H9 (cell line): ENCODE measurements around the gene CEP85L. TPM values are rescaled to one million over a fixed set of nuclear protein-coding genes. Genes with fewer than 3 reads are reported as not detected.

Experiments used
- DNase-seq: peaks from one replicate; pipeline ENCODE4 v3.0.0-alpha.2; 2017
- H2AFZ ChIP-seq: one replicate; pipeline ENCODE4 v1.6.1; 2013; ENCODE audit warnings: mild to moderate bottlenecking, low read length, control low read depth, moderate library complexity
- H2AK5ac ChIP-seq: 2 replicates; pipeline ENCODE4 v1.6.1; 2013; ENCODE audit warnings: low read length, control low read depth, mixed read lengths; ENCODE audit not compliant: insufficient read length
- H2BK120ac ChIP-seq: one replicate; pipeline ENCODE4 v1.6.1; 2013; ENCODE audit warnings: low read depth, mild to moderate bottlenecking, low read length, control low read depth, inconsistent platforms; ENCODE audit not compliant: poor library complexity, severe bottlenecking
- H2BK12ac ChIP-seq: 2 replicates; pipeline ENCODE4 v1.6.1; 2013; ENCODE audit warnings: low read length, control low read depth, mixed read lengths, low read depth; ENCODE audit not compliant: insufficient read length
- H2BK15ac ChIP-seq: 2 replicates; pipeline ENCODE4 v1.6.1; 2013; ENCODE audit warnings: low read depth, low read length, control low read depth
- H2BK20ac ChIP-seq: one replicate; pipeline ENCODE4 v1.6.1; 2013; ENCODE audit warnings: low read depth, mild to moderate bottlenecking, low read length, control low read depth, inconsistent platforms; ENCODE audit not compliant: poor library complexity, severe bottlenecking
- H2BK5ac ChIP-seq: 2 replicates; pipeline ENCODE4 v1.6.1; 2013; ENCODE audit warnings: low read length, control low read depth, mixed read lengths; ENCODE audit not compliant: insufficient read length
- H3K14ac ChIP-seq: 2 replicates; pipeline ENCODE4 v1.6.1; 2013; ENCODE audit warnings: low read length, control low read depth; ENCODE audit not compliant: insufficient read depth
- H3K18ac ChIP-seq: 2 replicates; pipeline ENCODE4 v1.6.1; 2013; ENCODE audit warnings: low read depth, mild to moderate bottlenecking, mixed read lengths, low read length, control low read depth; ENCODE audit not compliant: insufficient read length
- H3K23ac ChIP-seq: 2 replicates; pipeline ENCODE4 v1.6.1; 2013; ENCODE audit warnings: low read length, control low read depth, mixed read lengths, low read depth; ENCODE audit not compliant: insufficient read length
- H3K23me2 ChIP-seq: 2 replicates; pipeline ENCODE4 v1.6.1; 2013; ENCODE audit warnings: low read depth, mild to moderate bottlenecking, mixed read lengths, low read length, control low read depth; ENCODE audit not compliant: insufficient read length, poor library complexity, severe bottlenecking
- H3K27ac ChIP-seq: 2 replicates; pipeline ENCODE4 v1.5.1; 2013; ENCODE audit warnings: low read length, control low read depth, mixed read lengths, low read depth; ENCODE audit not compliant: insufficient read length
- H3K27me3 ChIP-seq: 2 replicates; pipeline ENCODE4 v1.6.1; 2013; ENCODE audit warnings: low read length, control low read depth, inconsistent platforms; ENCODE audit not compliant: insufficient read depth
- H3K4ac ChIP-seq: 2 replicates; pipeline ENCODE4 v1.6.1; 2013; ENCODE audit warnings: low read depth, mild to moderate bottlenecking, control low read depth, inconsistent platforms, low read length, moderate library complexity
- H3K4me1 ChIP-seq: 2 replicates; pipeline ENCODE4 v1.6.1; 2013; ENCODE audit warnings: low read length, control low read depth, inconsistent platforms; ENCODE audit not compliant: insufficient read depth
- H3K4me2 ChIP-seq: 2 replicates; pipeline ENCODE4 v1.6.1; 2013; ENCODE audit warnings: low read length, control low read depth, mixed read lengths; ENCODE audit not compliant: insufficient read length, insufficient read depth
- H3K56ac ChIP-seq: 2 replicates; pipeline ENCODE4 v1.6.1; 2013; ENCODE audit warnings: low read depth, mild to moderate bottlenecking, mixed read lengths, low read length, control low read depth; ENCODE audit not compliant: insufficient read length
- H3K79me1 ChIP-seq: 2 replicates; pipeline ENCODE4 v1.6.1; 2013; ENCODE audit warnings: low read depth, mild to moderate bottlenecking, moderate library complexity, low read length, control low read depth, inconsistent platforms; ENCODE audit not compliant: insufficient read depth, poor library complexity, severe bottlenecking
- H3K79me2 ChIP-seq: 2 replicates; pipeline ENCODE4 v1.6.1; 2013; ENCODE audit warnings: low read length, control low read depth, inconsistent platforms; ENCODE audit not compliant: insufficient read depth
- H3K9ac ChIP-seq: 2 replicates; pipeline ENCODE4 v1.6.1; 2013; ENCODE audit warnings: low read length, control low read depth, mixed read lengths; ENCODE audit not compliant: insufficient read length; ENCODE audit errors: extremely low read depth
- H3K9me3 ChIP-seq: one replicate; pipeline ENCODE4 v1.6.1; 2013; ENCODE audit warnings: low read depth, low read length, inconsistent platforms; ENCODE audit not compliant: control insufficient read depth
- H3T11ph ChIP-seq: one replicate; pipeline ENCODE4 v1.6.1; 2013; ENCODE audit warnings: mild to moderate bottlenecking, low read length, control low read depth, inconsistent platforms
- H4K20me1 ChIP-seq: one replicate; pipeline ENCODE4 v1.6.1; 2013; ENCODE audit not compliant: control insufficient read depth, insufficient read length, insufficient read depth
- H4K5ac ChIP-seq: 2 replicates; pipeline ENCODE4 v1.6.1; 2013; ENCODE audit warnings: low read depth, mild to moderate bottlenecking, mixed read lengths, low read length, control low read depth; ENCODE audit not compliant: insufficient read length
- H4K8ac ChIP-seq: replicated peaks from 2 replicates; pipeline ENCODE4 v1.6.1; 2013; ENCODE audit warnings: low read length, control low read depth, mixed read lengths, low read depth; ENCODE audit not compliant: insufficient read length
- H4K91ac ChIP-seq: 2 replicates; pipeline ENCODE4 v1.6.1; 2013; ENCODE audit warnings: low read depth, mild to moderate bottlenecking, moderate library complexity, mixed read lengths, low read length, control low read depth; ENCODE audit not compliant: insufficient read length
- H3K27ac Mint-ChIP-seq, 3 experiments: 2 replicates in 2 of 3; 3 replicates in 1 of 3; pipeline ENCODE4 v1.8.0; 2020 to 2021; ENCODE audit warnings: mixed read lengths in 3 of 3, mild to moderate bottlenecking in 1 of 3, moderate library complexity in 1 of 3
- H3K27me3 Mint-ChIP-seq: 2 replicates; pipeline ENCODE4 v1.8.0; 2021; ENCODE audit warnings: low read depth, mild to moderate bottlenecking, moderate library complexity, mixed read lengths
- H3K36me3 Mint-ChIP-seq, 3 experiments: 2 replicates in 2 of 3; 3 replicates in 1 of 3; pipeline ENCODE4 v1.8.0; 2020 to 2021; ENCODE audit warnings: low read depth in 3 of 3, mixed read lengths in 3 of 3; ENCODE audit not compliant: insufficient read depth in 1 of 3
- H3K4me1 Mint-ChIP-seq, 2 experiments: 2 replicates each; pipeline ENCODE4 v1.8.0; 2020; ENCODE audit warnings: mixed read lengths in 2 of 2
- H3K4me3 Mint-ChIP-seq, 2 experiments: 2 replicates in 1 of 2; 3 replicates in 1 of 2; pipeline ENCODE4 v1.8.0; 2020 to 2021; ENCODE audit warnings: mild to moderate bottlenecking in 2 of 2, mixed read lengths in 2 of 2, moderate library complexity in 1 of 2
- H3K9me3 Mint-ChIP-seq, 2 experiments: 2 replicates in 1 of 2; 3 replicates in 1 of 2; pipeline ENCODE4 v1.8.0; 2020; ENCODE audit warnings: mild to moderate bottlenecking in 2 of 2, mixed read lengths in 2 of 2, moderate library complexity in 1 of 2
- WGBS: extraction: QIAGEN DNeasy Blood & Tissue Kit; methylation state at CpG from one replicate; pipeline ENCODE4 v1.1.7; 2013; ENCODE audit warnings: missing lambda C conversion rate, low lambda C conversion rate, mixed read lengths; ENCODE audit not compliant: insufficient read length; ENCODE audit errors: extremely low coverage; 5-methylcytosine and 5-hydroxymethylcytosine counted together
- total RNA-seq: library from RNA; stranded (reverse); gene quantifications from 2 replicates; pipeline ENCODE4 v1.2.1, GENCODE V29; 2021
- TF ChIP-seq, protein P1 (sequence below): fragments of 200-600 bp; sonication (generic); conservative IDR thresholded peaks from 3 replicates; pipeline ENCODE4 v1.8.0; 2021; ENCODE audit warnings: antibody characterized with exemption, mild to moderate bottlenecking

Gene CEP85L
- total RNA-seq, 1 experiment from 2014 or later = 3.8 TPM

GRCh38 chr6:118501765-118502164 is 149.6 kb downstream of the CEP85L start:
- H3K4me1 ChIP-seq = no peaks in the 10 kb centered on the region
- H3K9me3 Mint-ChIP-seq = peaks cover 9 to 11% of the 10 kb centered on the region in 2 experiments; a peak in 4 of 5 replicates
- H3T11ph ChIP-seq = no peak overlapping the region
- no peak overlapping the region for H3K14ac ChIP-seq
- no peaks in the 10 kb centered on the region for H3K27me3 Mint-ChIP-seq
- DNase-seq = no peak
- H3K4me3 Mint-ChIP-seq = no peak overlapping the region
- peaks cover 8 to 13% (median 8%) of the 10 kb centered on the region in 3 experiments for H3K36me3 Mint-ChIP-seq
- H2BK20ac ChIP-seq = no peak overlapping the region
- H3K27ac ChIP-seq = no peak overlapping the region
- H3K23ac ChIP-seq = no peak overlapping the region
- H2BK12ac ChIP-seq = no peak overlapping the region
- H2BK120ac ChIP-seq = no peak overlapping the region
- no peak overlapping the region for H4K91ac ChIP-seq
- H2BK5ac ChIP-seq = no peak overlapping the region
- H4K8ac ChIP-seq = no peak overlapping the region
- peak overlapping the region in 1 of 3 experiments; percentile 39; a peak in 1 of 7 replicates for H3K27ac Mint-ChIP-seq
- H3K4me1 Mint-ChIP-seq = no peaks in the 10 kb centered on the region
- H4K5ac ChIP-seq = no peak overlapping the region
- H3K9ac ChIP-seq = no peak overlapping the region
- H2AK5ac ChIP-seq = no peak overlapping the region
- H3K4me2 ChIP-seq = no peak overlapping the region
- H3K56ac ChIP-seq = no peak overlapping the region
- no peak overlapping the region for H3K4ac ChIP-seq
- H3K23me2 ChIP-seq = no peaks in the 10 kb centered on the region
- H3K79me2 ChIP-seq = no peaks in the 10 kb centered on the region
- no peak overlapping the region for H2BK15ac ChIP-seq
- H2AFZ ChIP-seq = no peak overlapping the region
- no peaks in the 10 kb centered on the region for H4K20me1 ChIP-seq
- no peak overlapping the region for H3K18ac ChIP-seq
- no CpG with 5 or more reads among the region's 1 CpG for WGBS
- TF ChIP-seq, protein P1, sequence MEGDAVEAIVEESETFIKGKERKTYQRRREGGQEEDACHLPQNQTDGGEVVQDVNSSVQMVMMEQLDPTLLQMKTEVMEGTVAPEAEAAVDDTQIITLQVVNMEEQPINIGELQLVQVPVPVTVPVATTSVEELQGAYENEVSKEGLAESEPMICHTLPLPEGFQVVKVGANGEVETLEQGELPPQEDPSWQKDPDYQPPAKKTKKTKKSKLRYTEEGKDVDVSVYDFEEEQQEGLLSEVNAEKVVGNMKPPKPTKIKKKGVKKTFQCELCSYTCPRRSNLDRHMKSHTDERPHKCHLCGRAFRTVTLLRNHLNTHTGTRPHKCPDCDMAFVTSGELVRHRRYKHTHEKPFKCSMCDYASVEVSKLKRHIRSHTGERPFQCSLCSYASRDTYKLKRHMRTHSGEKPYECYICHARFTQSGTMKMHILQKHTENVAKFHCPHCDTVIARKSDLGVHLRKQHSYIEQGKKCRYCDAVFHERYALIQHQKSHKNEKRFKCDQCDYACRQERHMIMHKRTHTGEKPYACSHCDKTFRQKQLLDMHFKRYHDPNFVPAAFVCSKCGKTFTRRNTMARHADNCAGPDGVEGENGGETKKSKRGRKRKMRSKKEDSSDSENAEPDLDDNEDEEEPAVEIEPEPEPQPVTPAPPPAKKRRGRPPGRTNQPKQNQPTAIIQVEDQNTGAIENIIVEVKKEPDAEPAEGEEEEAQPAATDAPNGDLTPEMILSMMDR = no peak
- H3K27me3 ChIP-seq = no peaks in the 10 kb centered on the region
- H3K9me3 ChIP-seq = no peaks in the 10 kb centered on the region
- H3K79me1 ChIP-seq = no peaks in the 10 kb centered on the region
